GM12891 (cell line): ENCODE data around the gene DSPP.

Experiments
- PAX5 ChIP-seq: IDR thresholded peaks from 2 replicates; pipeline ENCODE4 v1.6.1; 2011; ENCODE audit warnings: low read length, moderate library complexity, mild to moderate bottlenecking; ENCODE audit not compliant: insufficient read depth, severe bottlenecking
- POLR2A ChIP-seq: IDR thresholded peaks from 2 replicates; pipeline ENCODE4 v1.6.1; 2011; ENCODE audit warnings: low read depth, low read length, control low read depth
- POLR2AphosphoS5 ChIP-seq: IDR thresholded peaks from 2 replicates; pipeline ENCODE4 v1.6.1; 2011; ENCODE audit warnings: low read depth, low read length, control low read depth
- TAF1 ChIP-seq: IDR thresholded peaks from 2 replicates; pipeline ENCODE4 v1.6.1; 2011; ENCODE audit warnings: low read depth, low read length, control low read depth

- TF ChIP-seq POLR2A (no peak), POLR2AphosphoS5 (no peak), TAF1 (no peak), PAX5 (no peak)
Measured at GRCh38 chr4:87601361-87601760, 7.0 kb upstream of the DSPP start.
